ENCODE measurements around the gene PARD6A. TPM values are rescaled to one million over a fixed set of nuclear protein-coding genes. Genes with fewer than 3 reads are reported as not detected.

PARD6A gene
- total RNA-seq, 1 experiment from 2014 or later: 4.4 TPM

- H3K27ac ChIP-seq: no peak overlapping the region
- DNase-seq: no peak
- H3K4me1 ChIP-seq (replicated peaks; ENCODE audit: insufficient read depth): peaks cover 26% of the 10 kb centered on the region
- H3K4me3 ChIP-seq: no peak overlapping the region
- CTCF ChIA-PET: no interaction called here
- POLR2A ChIA-PET (ENCODE audit: unreplicated experiment): no interaction called here
- no peak for TF ChIP-seq EZH2 (IDR thresholded peaks at IDR 0.05; ENCODE audit: low read depth)
- TF ChIP-seq, protein P1, sequence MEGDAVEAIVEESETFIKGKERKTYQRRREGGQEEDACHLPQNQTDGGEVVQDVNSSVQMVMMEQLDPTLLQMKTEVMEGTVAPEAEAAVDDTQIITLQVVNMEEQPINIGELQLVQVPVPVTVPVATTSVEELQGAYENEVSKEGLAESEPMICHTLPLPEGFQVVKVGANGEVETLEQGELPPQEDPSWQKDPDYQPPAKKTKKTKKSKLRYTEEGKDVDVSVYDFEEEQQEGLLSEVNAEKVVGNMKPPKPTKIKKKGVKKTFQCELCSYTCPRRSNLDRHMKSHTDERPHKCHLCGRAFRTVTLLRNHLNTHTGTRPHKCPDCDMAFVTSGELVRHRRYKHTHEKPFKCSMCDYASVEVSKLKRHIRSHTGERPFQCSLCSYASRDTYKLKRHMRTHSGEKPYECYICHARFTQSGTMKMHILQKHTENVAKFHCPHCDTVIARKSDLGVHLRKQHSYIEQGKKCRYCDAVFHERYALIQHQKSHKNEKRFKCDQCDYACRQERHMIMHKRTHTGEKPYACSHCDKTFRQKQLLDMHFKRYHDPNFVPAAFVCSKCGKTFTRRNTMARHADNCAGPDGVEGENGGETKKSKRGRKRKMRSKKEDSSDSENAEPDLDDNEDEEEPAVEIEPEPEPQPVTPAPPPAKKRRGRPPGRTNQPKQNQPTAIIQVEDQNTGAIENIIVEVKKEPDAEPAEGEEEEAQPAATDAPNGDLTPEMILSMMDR (conservative IDR thresholded peaks at IDR 0.05): no peak
- peaks cover 36% of the 10 kb centered on the region for H3F3A ChIP-seq (ENCODE audit: insufficient read depth, low read depth)
- H2AFZ ChIP-seq: no peak overlapping the region
- H3K36me3 ChIP-seq (ENCODE audit: low read depth): no peaks in the 10 kb centered on the region
- no TSS peak for BruUV-seq (replicated peaks)
- H3K4me2 ChIP-seq: no peak overlapping the region
- no peaks in the 10 kb centered on the region for H3K9me3 ChIP-seq (ENCODE audit: insufficient read depth, low read depth)
- H3K9me2 ChIP-seq (ENCODE audit: insufficient read depth): no peaks in the 10 kb centered on the region
- H4K20me1 ChIP-seq (ENCODE audit: insufficient read depth): no peaks in the 10 kb centered on the region
- intact Hi-C loops (cut with micrococcal nuclease; ENCODE audit: unreplicated experiment): loop anchor here (2.0 to 10.0 kb wide), 3 partner anchors 133 to 561 kb away; partner anchors contain the start of genes ESRP2, RANBP10 and TSNAXIP1
- H3K79me2 ChIP-seq (ENCODE audit: low read depth): 0 out of 2 replicates have a peak, but pooled peaks cover 3% of the 10 kb centered on the region
- no peaks in the 10 kb centered on the region for H3K27me3 ChIP-seq (ENCODE audit: insufficient read depth, low read depth)
Observed at GRCh38 chr16:67673712-67674580, 13.2 kb downstream of the PARD6A start.

DNA sequence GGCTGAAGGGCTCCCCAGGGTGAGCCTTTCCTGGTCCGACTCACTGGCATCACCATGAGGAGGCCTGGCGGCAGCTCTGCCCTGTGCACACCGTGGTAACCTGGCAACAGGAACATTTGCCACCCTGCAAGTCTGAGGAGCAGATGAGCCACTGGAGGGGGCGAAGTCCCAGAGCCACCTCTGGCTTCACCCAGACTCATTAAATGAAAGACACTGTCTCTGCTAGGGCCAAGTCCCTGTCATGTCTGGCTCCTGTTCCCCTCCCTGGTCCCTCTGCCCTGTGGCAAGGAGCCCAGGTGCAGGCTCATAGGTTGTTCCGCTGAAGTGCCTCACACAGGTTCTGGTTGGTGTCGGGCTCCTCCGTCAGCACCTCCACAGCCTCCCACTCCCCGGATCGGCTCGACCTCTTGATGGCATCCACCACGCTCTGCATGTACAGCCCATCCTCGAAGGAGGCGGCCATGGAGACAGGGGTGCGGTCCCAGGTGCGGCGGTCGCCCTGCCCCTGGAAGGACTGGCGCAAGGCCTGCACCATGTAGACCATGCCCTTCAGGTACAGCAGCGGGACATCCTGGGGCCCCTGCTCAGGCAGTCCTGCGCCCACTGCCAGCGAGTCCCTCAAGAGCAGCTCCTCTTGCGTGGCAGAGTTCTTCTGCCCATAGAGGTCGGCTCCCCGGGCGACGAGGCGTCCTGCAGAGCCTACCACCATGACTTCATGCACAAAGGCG is 14.3 kb downstream of the PARD6A start:
- POLR2A ChIA-PET (ENCODE audit: unreplicated experiment): no interaction called here
- TF ChIP-seq EZH2 (IDR thresholded peaks at IDR 0.05; ENCODE audit: low read depth): no peak
- TF ChIP-seq, protein P1 (conservative IDR thresholded peaks at IDR 0.05): no peak
- no peaks in the 10 kb centered on the region for H3K36me3 ChIP-seq (ENCODE audit: low read depth)
- H3K4me1 ChIP-seq (replicated peaks; ENCODE audit: insufficient read depth): peaks cover 26% of the 10 kb centered on the region
- H3K4me3 ChIP-seq: no peak overlapping the region
- no peak overlapping the region for H3K4me2 ChIP-seq
- no peaks in the 10 kb centered on the region for H4K20me1 ChIP-seq (ENCODE audit: insufficient read depth)
- no peak overlapping the region for H2AFZ ChIP-seq
- no TSS peak for BruUV-seq (replicated peaks)
- no peaks in the 10 kb centered on the region for H3K9me2 ChIP-seq (ENCODE audit: insufficient read depth)
- intact Hi-C loops (cut with micrococcal nuclease; ENCODE audit: unreplicated experiment): loop anchor here (5.0 to 10.0 kb wide), 3 partner anchors 47 to 560 kb away; partner anchors contain the start of gene ESRP2
- DNase-seq: peak in 1 of 2 experiments; percentile 9
- CTCF ChIA-PET: no interaction called here
- no peaks in the 10 kb centered on the region for H3K9me3 ChIP-seq (ENCODE audit: insufficient read depth, low read depth)
- H3K27ac ChIP-seq: no peak overlapping the region
- no peaks in the 10 kb centered on the region for H3K27me3 ChIP-seq (ENCODE audit: insufficient read depth, low read depth)
- H3K79me2 ChIP-seq (ENCODE audit: low read depth): 0 out of 2 replicates have a peak, but pooled peaks cover 3% of the 10 kb centered on the region
- peaks cover 32% of the 10 kb centered on the region for H3F3A ChIP-seq (ENCODE audit: insufficient read depth, low read depth)

DNA sequence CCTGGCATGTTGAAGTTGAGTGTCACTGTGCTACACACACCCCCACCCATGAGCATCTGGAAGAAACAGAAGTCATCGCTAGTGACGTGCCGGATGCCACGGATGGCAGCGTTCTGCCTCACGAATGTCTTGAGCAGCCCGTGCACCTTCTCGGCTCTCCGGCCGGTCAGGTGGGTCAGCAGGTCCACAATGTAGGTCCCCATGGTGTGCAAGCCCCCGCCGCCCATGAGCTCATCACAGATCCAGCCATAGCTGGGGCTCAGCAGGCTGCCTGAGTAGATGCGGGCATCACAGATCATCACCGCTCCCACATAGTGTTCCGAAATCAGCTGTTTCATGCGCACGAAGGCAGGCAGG is 14.8 kb downstream of the PARD6A start:
- H3K4me2 ChIP-seq: no peak overlapping the region
- H3K36me3 ChIP-seq (ENCODE audit: low read depth): no peaks in the 10 kb centered on the region
- no TSS peak for BruUV-seq (replicated peaks)
- peaks cover 32% of the 10 kb centered on the region for H3F3A ChIP-seq (ENCODE audit: insufficient read depth, low read depth)
- H3K4me3 ChIP-seq: no peak overlapping the region
- H3K27me3 ChIP-seq (ENCODE audit: insufficient read depth, low read depth): no peaks in the 10 kb centered on the region
- ChIA-PET CTCF (no interaction called here), POLR2A (ENCODE audit: unreplicated experiment) (no interaction called here)
- peaks cover 26% of the 10 kb centered on the region for H3K4me1 ChIP-seq (replicated peaks; ENCODE audit: insufficient read depth)
- intact Hi-C loops (cut with micrococcal nuclease; ENCODE audit: unreplicated experiment): loop anchor here (5.0 to 10.0 kb wide), 3 partner anchors 47 to 559 kb away; partner anchors contain the start of gene ESRP2
- no peaks in the 10 kb centered on the region for H3K9me2 ChIP-seq (ENCODE audit: insufficient read depth)
- no peak overlapping the region for H2AFZ ChIP-seq
- H3K9me3 ChIP-seq (ENCODE audit: insufficient read depth, low read depth): no peaks in the 10 kb centered on the region
- H3K79me2 ChIP-seq (ENCODE audit: low read depth): 0 out of 2 replicates have a peak, but pooled peaks cover 3% of the 10 kb centered on the region
- no peak overlapping the region for H3K27ac ChIP-seq
- no peak for DNase-seq
- TF ChIP-seq EZH2 (IDR thresholded peaks at IDR 0.05; ENCODE audit: low read depth): no peak
- TF ChIP-seq, protein P1 (conservative IDR thresholded peaks at IDR 0.05): no peak
- no peaks in the 10 kb centered on the region for H4K20me1 ChIP-seq (ENCODE audit: insufficient read depth)
